SK-N-SH treated with all-trans-retinoic acid at 6 μM for 48 hours (cell line): ENCODE measurements around the gene ZFAND3.
"Not testable (repeated sequence)": the region's sequence is repeated elsewhere in the genome, so short reads cannot be mapped to it uniquely, and the experiment has no call there.

Source experiments
- ATAC-seq: fragments of 200-7000 bp; cut with Tn5 transposase; 3 replicates; pipeline ENCODE4 v1.9.1; 2020; ENCODE audit warnings: mild to moderate bottlenecking, moderate library complexity
- ARNTL ChIP-seq: fragments of 450-650 bp; formaldehyde crosslinking; IDR thresholded peaks from 2 replicates; pipeline ENCODE4 v1.5.0; 2020; ENCODE audit warnings: low read depth, mild to moderate bottlenecking, moderate library complexity, borderline replicate concordance
- BACH2 ChIP-seq: fragments of 250-450 bp; sonication (Bioruptor Pico); IDR thresholded peaks from 2 replicates; pipeline ENCODE4 v1.9.0; 2021; ENCODE audit warnings: mild to moderate bottlenecking, borderline replicate concordance
- CREB5 ChIP-seq: fragments of 250-450 bp; sonication (Bioruptor Pico); IDR thresholded peaks from 2 replicates; pipeline ENCODE4 v1.5.1; 2020; ENCODE audit warnings: low read depth, mild to moderate bottlenecking, moderate library complexity
- CSDC2 ChIP-seq: fragments of 250-450 bp; sonication (Bioruptor Pico); IDR thresholded peaks from 2 replicates; pipeline ENCODE4 v1.5.0; 2020; ENCODE audit warnings: mild to moderate bottlenecking, moderate library complexity
- CSRNP3 ChIP-seq: fragments of 250-450 bp; sonication (Bioruptor Pico); IDR thresholded peaks from 2 replicates; pipeline ENCODE4 v1.5.1; 2021; ENCODE audit warnings: mild to moderate bottlenecking, moderate library complexity
- ESRRG ChIP-seq: fragments of 250-450 bp; sonication (Bioruptor Pico); IDR thresholded peaks from 2 replicates; pipeline ENCODE4 v1.6.1; 2021; ENCODE audit warnings: mild to moderate bottlenecking
- OSR1 ChIP-seq: fragments of 250-450 bp; sonication (Bioruptor Pico); IDR thresholded peaks from 2 replicates; pipeline ENCODE4 v1.8.0; 2022; ENCODE audit warnings: moderate library complexity, mild to moderate bottlenecking, inconsistent platforms
- POU6F1 ChIP-seq: fragments of 250-450 bp; sonication (Bioruptor Pico); IDR thresholded peaks from 2 replicates; pipeline ENCODE4 v1.8.0; 2021; ENCODE audit warnings: low read depth, mild to moderate bottlenecking, moderate library complexity, borderline replicate concordance
- PPARA ChIP-seq: fragments of 250-450 bp; sonication (Bioruptor Pico); IDR thresholded peaks from 2 replicates; pipeline ENCODE4 v1.5.0; 2020; ENCODE audit warnings: mild to moderate bottlenecking, borderline replicate concordance
- RARB ChIP-seq: fragments of 250-450 bp; sonication (Bioruptor Pico); IDR thresholded peaks from 2 replicates; pipeline ENCODE4 v1.8.0; 2021; ENCODE audit warnings: mild to moderate bottlenecking, moderate library complexity
- SNAI2 ChIP-seq: fragments of 250-450 bp; sonication (Bioruptor Pico); IDR thresholded peaks from 2 replicates; pipeline ENCODE4 v1.5.0; 2020; ENCODE audit warnings: mild to moderate bottlenecking, moderate library complexity
- TOX ChIP-seq: fragments of 250-450 bp; sonication (Bioruptor Pico); IDR thresholded peaks from 2 replicates; pipeline ENCODE4 v1.8.0; 2021; ENCODE audit warnings: mild to moderate bottlenecking, moderate library complexity, borderline replicate concordance
- TSHZ2 ChIP-seq: fragments of 250-450 bp; sonication (Bioruptor Pico); IDR thresholded peaks from 2 replicates; pipeline ENCODE4 v1.5.0; 2020; ENCODE audit warnings: mild to moderate bottlenecking, moderate library complexity
- ZC3H10 ChIP-seq: fragments of 250-450 bp; sonication (Bioruptor Pico); IDR thresholded peaks from 2 replicates; pipeline ENCODE4 v1.5.1; 2021; ENCODE audit warnings: mild to moderate bottlenecking, moderate library complexity
- ZFP30 ChIP-seq: fragments of 450-650 bp; formaldehyde crosslinking; IDR thresholded peaks from 2 replicates; pipeline ENCODE4 v1.5.0; 2022; ENCODE audit warnings: mild to moderate bottlenecking, moderate library complexity
- ZNF70 ChIP-seq: fragments of 450-650 bp; formaldehyde crosslinking; IDR thresholded peaks from 2 replicates; pipeline ENCODE4 v1.5.0; 2020; ENCODE audit warnings: mild to moderate bottlenecking, moderate library complexity
- ZNF8 ChIP-seq: fragments of 450-650 bp; formaldehyde crosslinking; IDR thresholded peaks from 2 replicates; pipeline ENCODE4 v1.5.0; 2020; ENCODE audit warnings: mild to moderate bottlenecking, moderate library complexity
- TF ChIP-seq, protein P1 (sequence below): fragments of 250-450 bp; sonication (Bioruptor Pico); IDR thresholded peaks from 2 replicates; pipeline ENCODE4 v1.8.0; 2020; ENCODE audit warnings: mild to moderate bottlenecking, moderate library complexity, borderline replicate concordance

Gene ZFAND3

GRCh38 chr6:37878150-37878710 is 58.7 kb downstream of the ZFAND3 start:
- ATAC-seq, result no peak; the same call in 2 of the 3 replicates
- TF ChIP-seq SNAI2 (CRISPR knock-in tag) (no peak), CSRNP3 (no peak), PPARA (CRISPR knock-in tag) (no peak), BACH2 (CRISPR knock-in tag) (no peak), TOX (CRISPR knock-in tag) (no peak), RARB (CRISPR knock-in tag) (no peak)

- ATAC-seq, result not testable (repeated sequence)
These were observed 61.1 kb downstream of the ZFAND3 start for GRCh38 chr6:37880602-37881001.

- no peak for ATAC-seq
These were observed 62.8 kb downstream of the ZFAND3 start for GRCh38 chr6:37882292-37882691.

More at GRCh38 chr6:37882292-37882691, 62.8 kb downstream of the ZFAND3 start:
- TF ChIP-seq CREB5 (no peak), ARNTL (CRISPR knock-in tag) (no peak), POU6F1 (CRISPR knock-in tag) (no peak), TOX (CRISPR knock-in tag) (no peak), ESRRG (CRISPR knock-in tag) (no peak), ZFP30 (CRISPR knock-in tag) (no peak), ZC3H10 (CRISPR knock-in tag) (no peak), RARB (CRISPR knock-in tag) (no peak), TSHZ2 (CRISPR knock-in tag) (no peak), ZNF8 (CRISPR knock-in tag) (no peak), PPARA (CRISPR knock-in tag) (no peak), CSDC2 (CRISPR knock-in tag) (no peak), CSRNP3 (no peak), OSR1 (CRISPR knock-in tag) (no peak), ZNF70 (CRISPR knock-in tag) (no peak), SNAI2 (CRISPR knock-in tag) (no peak)
- TF ChIP-seq, protein P1, sequence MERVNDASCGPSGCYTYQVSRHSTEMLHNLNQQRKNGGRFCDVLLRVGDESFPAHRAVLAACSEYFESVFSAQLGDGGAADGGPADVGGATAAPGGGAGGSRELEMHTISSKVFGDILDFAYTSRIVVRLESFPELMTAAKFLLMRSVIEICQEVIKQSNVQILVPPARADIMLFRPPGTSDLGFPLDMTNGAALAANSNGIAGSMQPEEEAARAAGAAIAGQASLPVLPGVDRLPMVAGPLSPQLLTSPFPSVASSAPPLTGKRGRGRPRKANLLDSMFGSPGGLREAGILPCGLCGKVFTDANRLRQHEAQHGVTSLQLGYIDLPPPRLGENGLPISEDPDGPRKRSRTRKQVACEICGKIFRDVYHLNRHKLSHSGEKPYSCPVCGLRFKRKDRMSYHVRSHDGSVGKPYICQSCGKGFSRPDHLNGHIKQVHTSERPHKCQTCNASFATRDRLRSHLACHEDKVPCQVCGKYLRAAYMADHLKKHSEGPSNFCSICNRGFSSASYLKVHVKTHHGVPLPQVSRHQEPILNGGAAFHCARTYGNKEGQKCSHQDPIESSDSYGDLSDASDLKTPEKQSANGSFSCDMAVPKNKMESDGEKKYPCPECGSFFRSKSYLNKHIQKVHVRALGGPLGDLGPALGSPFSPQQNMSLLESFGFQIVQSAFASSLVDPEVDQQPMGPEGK (CRISPR knock-in tag), result no peak
- TF ChIP-seq, all 23 proteins: peak for 0
